Lower lobe of right lung (tissue), 2 donors: ENCODE measurements around the gene TNFSF10. TPM values are rescaled to one million over a fixed set of nuclear protein-coding genes. Genes with fewer than 3 reads are reported as not detected.
A peak's percentile ranks its signal among the peaks of the same experiment; 100 is the strongest.

ENCODE experiments used
- ATAC-seq, 2 donors: fragments of 200-7000 bp; cut with Tn5 transposase; one replicate each; pipeline ENCODE4 v1.9.1; 2020 to 2022; ENCODE audit warnings: mild to moderate bottlenecking in 2 of 2, moderate library complexity in 2 of 2
- DNase-seq: peaks from one replicate; pipeline ENCODE4 v3.0.0-alpha.2; 2020
- H3K27ac ChIP-seq: fragments of 200-600 bp; one replicate; pipeline ENCODE4 v1.8.0; 2022
- H3K27me3 ChIP-seq: fragments of 200-600 bp; one replicate; pipeline ENCODE4 v1.8.0; 2022; ENCODE audit warnings: low read depth
- H3K36me3 ChIP-seq: fragments of 200-600 bp; one replicate; pipeline ENCODE4 v1.8.0; 2022; ENCODE audit warnings: mild to moderate bottlenecking
- H3K4me1 ChIP-seq: fragments of 200-600 bp; one replicate; pipeline ENCODE4 v1.8.0; 2022
- H3K4me3 ChIP-seq: fragments of 200-600 bp; one replicate; pipeline ENCODE4 v1.8.0; 2022; ENCODE audit warnings: mild to moderate bottlenecking
- H3K9me3 ChIP-seq: fragments of 200-600 bp; one replicate; pipeline ENCODE4 v1.8.0; 2022
- CTCF ChIP-seq: fragments of 200-600 bp; IDR thresholded peaks from one replicate; pipeline ENCODE4 v1.8.0; 2022; ENCODE audit warnings: antibody characterized with exemption, mild to moderate bottlenecking
- intact Hi-C: fragments of 100-400 bp; cut with DNase I; formaldehyde crosslinking; loops from one replicate; pipeline ENCODE4 v1.11.0; 2022
- total RNA-seq: library from RNA; stranded (reverse); fragmentation: NEBNext Ultra II Directional; extraction: Animal tissue kit (Norgen Biotek cat#: 25700); gene quantifications from one replicate; pipeline ENCODE4 v1.2.1, GENCODE V29; 2021
- donor health status: DM: no; HTN: yes; CAD: no; lungs with severe emphysema.

The TNFSF10 gene
- total RNA-seq, 1 donor from 2014 or later: 168 TPM

- H3K27ac ChIP-seq: peak overlapping the region; percentile 76
- intact Hi-C loops: no loop called here
- H3K4me3 ChIP-seq: peak overlapping the region; percentile 24
- DNase-seq (no peak), ATAC-seq (peak; percentile 88)
- H3K36me3 ChIP-seq: no peaks in the 10 kb centered on the region
- TF ChIP-seq CTCF: no peak
- no peaks in the 10 kb centered on the region for H3K9me3 ChIP-seq
- H3K27me3 ChIP-seq: no peaks in the 10 kb centered on the region
- peaks cover 52% of the 10 kb centered on the region for H3K4me1 ChIP-seq
Observed at GRCh38 chr3:172562871-172563865, 39.9 kb upstream of the TNFSF10 start.

- no peak for TF ChIP-seq CTCF
- Histone ChIP-seq H3K27me3 (no peaks in the 10 kb centered on the region), H3K9me3 (no peaks in the 10 kb centered on the region), H3K27ac (peak overlapping the region; percentile 76), H3K4me3 (peak overlapping the region; percentile 24), H3K36me3 (no peaks in the 10 kb centered on the region), H3K4me1 (peaks cover 62% of the 10 kb centered on the region)
- no peak for DNase-seq
- intact Hi-C loops: no loop called here
- peak in 1 of 2 donors; percentile 22 for ATAC-seq
Observed at GRCh38 chr3:172561897-172562640, 38.8 kb upstream of the TNFSF10 start.

- Histone ChIP-seq H3K4me3 (no peak overlapping the region), H3K27ac (no peak overlapping the region), H3K27me3 (no peaks in the 10 kb centered on the region), H3K36me3 (no peaks in the 10 kb centered on the region), H3K9me3 (no peaks in the 10 kb centered on the region), H3K4me1 (peaks cover 67% of the 10 kb centered on the region)
- intact Hi-C loops: no loop called here
- DNase-seq (no peak), ATAC-seq (no peak)
- TF ChIP-seq CTCF: no peak
Observed at GRCh38 chr3:172560586-172560985, 37.4 kb upstream of the TNFSF10 start.

GRCh38 chr3:172560026-172560425 lies 36.8 kb upstream of the TNFSF10 start:
- no peak for ATAC-seq
- Histone ChIP-seq H3K27me3 (no peaks in the 10 kb centered on the region), H3K4me3 (no peak overlapping the region), H3K27ac (no peak overlapping the region), H3K36me3 (no peaks in the 10 kb centered on the region), H3K9me3 (no peaks in the 10 kb centered on the region), H3K4me1 (peaks cover 67% of the 10 kb centered on the region)
- no peak for TF ChIP-seq CTCF
- DNase-seq: no peak
- intact Hi-C loops: no loop called here

- no peak for DNase-seq
Observed at GRCh38 chr3:172559020-172559419, 35.8 kb upstream of the TNFSF10 start.

More at GRCh38 chr3:172559020-172559419, 35.8 kb upstream of the TNFSF10 start:
- no peak for TF ChIP-seq CTCF
- no peaks in the 10 kb centered on the region for H3K27me3 ChIP-seq
- no peak overlapping the region for H3K27ac ChIP-seq
- intact Hi-C loops: no loop called here
- peaks cover 60% of the 10 kb centered on the region for H3K4me1 ChIP-seq
- H3K36me3 ChIP-seq: no peaks in the 10 kb centered on the region
- no peak for ATAC-seq
- H3K9me3 ChIP-seq: no peaks in the 10 kb centered on the region
- H3K4me3 ChIP-seq: no peak overlapping the region
